IPS-20b (cell line): ENCODE results near the gene RAB40C.

Source experiments
- H3K27ac ChIP-seq: one replicate; pipeline ENCODE4 v1.5.1; 2013; ENCODE audit warnings: low read length
- H3K27me3 ChIP-seq: 2 replicates; pipeline ENCODE4 v1.6.1; 2013; ENCODE audit warnings: mild to moderate bottlenecking, low read length, inconsistent platforms; ENCODE audit not compliant: insufficient read depth
- H3K36me3 ChIP-seq: 2 replicates; pipeline ENCODE4 v1.6.1; 2013; ENCODE audit warnings: low read depth, mild to moderate bottlenecking, inconsistent platforms, low read length, moderate library complexity; ENCODE audit not compliant: insufficient read depth
- H3K4me1 ChIP-seq: 2 replicates; pipeline ENCODE4 v1.6.1; 2013; ENCODE audit warnings: mild to moderate bottlenecking, control low read depth, inconsistent platforms, low read length, moderate library complexity; ENCODE audit not compliant: insufficient read depth
- H3K4me3 ChIP-seq: 2 replicates; pipeline ENCODE4 v1.5.1; 2013; ENCODE audit warnings: mild to moderate bottlenecking, low read length, inconsistent platforms
- H3K9ac ChIP-seq: 2 replicates; pipeline ENCODE4 v1.6.1; 2013; ENCODE audit warnings: low read depth, mild to moderate bottlenecking, inconsistent platforms, low read length, moderate library complexity
- H3K9me3 ChIP-seq: 2 replicates; pipeline ENCODE4 v1.6.1; 2013; ENCODE audit warnings: mild to moderate bottlenecking, low read depth, low read length, inconsistent platforms; ENCODE audit not compliant: insufficient read depth

Gene RAB40C

GRCh38 chr16:652454-653305 is 62.8 kb downstream of the RAB40C start:
- Histone ChIP-seq H3K36me3 (peaks cover 5% of the 10 kb centered on the region), H3K27ac (no peak overlapping the region), H3K9ac (no peak overlapping the region), H3K4me1 (peaks cover 3% of the 10 kb centered on the region; the same call in 1 of the 2 replicates), H3K27me3 (no peaks in the 10 kb centered on the region), H3K9me3 (no peaks in the 10 kb centered on the region), H3K4me3 (no peak overlapping the region)

DNA sequence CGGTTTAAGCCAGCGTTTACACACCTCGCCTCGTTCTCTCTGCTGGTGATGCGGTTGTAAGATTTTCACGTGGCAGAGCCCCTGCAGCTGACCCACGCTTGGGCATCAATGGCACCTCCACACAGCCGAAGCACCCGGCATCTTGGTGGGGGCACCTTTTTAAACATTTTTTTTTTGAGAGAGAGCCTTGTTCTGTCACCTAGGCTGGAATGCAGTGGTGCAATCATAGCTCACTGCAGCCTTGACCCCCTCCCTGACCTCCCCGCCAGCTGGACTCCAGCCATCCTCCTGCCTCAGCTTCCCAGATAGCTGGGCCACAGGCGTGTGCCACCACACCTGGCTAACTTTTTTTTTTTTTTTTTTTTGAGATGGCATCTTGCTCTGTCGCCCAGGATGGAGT is 64.2 kb downstream of the RAB40C start:
- Histone ChIP-seq H3K9me3 (no peaks in the 10 kb centered on the region), H3K36me3 (peaks cover 10% of the 10 kb centered on the region), H3K27me3 (no peaks in the 10 kb centered on the region), H3K27ac (no peak overlapping the region), H3K4me3 (no peak overlapping the region), H3K4me1 (0 out of 2 replicates have a peak, but pooled peaks cover 3% of the 10 kb centered on the region), H3K9ac (no peak overlapping the region)

DNA sequence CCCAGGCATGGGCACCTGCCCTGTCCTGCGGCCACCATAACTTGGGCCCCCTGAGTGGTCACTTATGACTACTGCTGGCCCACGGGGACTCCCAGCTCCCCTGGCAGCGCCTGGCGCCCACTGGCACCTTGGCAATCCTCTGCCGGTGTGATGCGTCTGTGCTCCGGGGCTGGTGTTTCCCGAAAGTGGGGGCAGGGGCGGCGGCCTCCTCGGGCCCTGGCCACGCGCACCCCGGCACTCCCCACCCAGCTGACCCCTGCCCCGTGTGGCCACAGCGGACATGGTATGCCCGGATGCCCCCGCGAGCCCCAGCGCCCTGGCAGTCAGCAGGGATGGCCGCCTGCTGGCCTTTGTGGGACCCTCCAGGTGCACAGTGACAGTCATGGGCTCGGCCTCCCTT is 67.6 kb downstream of the RAB40C start:
- Histone ChIP-seq H3K36me3 (peaks cover 10% of the 10 kb centered on the region), H3K9me3 (no peaks in the 10 kb centered on the region), H3K4me1 (no peaks in the 10 kb centered on the region), H3K27me3 (no peaks in the 10 kb centered on the region), H3K27ac (no peak overlapping the region), H3K4me3 (no peak overlapping the region), H3K9ac (no peak overlapping the region)

- Histone ChIP-seq H3K27ac (no peak overlapping the region), H3K9ac (no peak overlapping the region), H3K4me1 (no peaks in the 10 kb centered on the region), H3K27me3 (no peaks in the 10 kb centered on the region), H3K4me3 (no peak overlapping the region), H3K9me3 (no peaks in the 10 kb centered on the region), H3K36me3 (peaks cover 5% of the 10 kb centered on the region; the same call in 1 of the 2 replicates)
Measured at GRCh38 chr16:658679-659571, 69.1 kb downstream of the RAB40C start.

DNA sequence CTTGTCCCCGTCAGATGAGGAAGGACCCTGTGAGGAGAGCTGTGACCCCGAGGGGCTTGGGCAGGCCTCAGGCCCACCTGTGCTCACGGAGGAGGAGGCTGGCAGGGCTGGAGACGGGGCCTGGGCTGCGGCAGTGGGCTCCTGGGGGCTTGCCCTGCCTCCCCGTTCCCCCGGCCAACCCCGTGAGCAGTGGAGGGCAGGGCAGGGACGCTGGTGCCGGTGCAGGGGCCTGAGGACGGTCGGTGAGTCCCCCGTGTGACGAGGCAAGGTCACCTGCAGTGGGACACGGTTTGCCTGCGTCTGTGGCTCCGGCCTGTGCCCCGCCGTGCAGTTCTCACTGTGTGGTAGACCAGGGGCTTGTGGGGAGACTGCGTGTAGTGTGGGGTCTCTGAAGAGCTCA is 69.8 kb downstream of the RAB40C start:
- peaks cover 5% of the 10 kb centered on the region; the same call in 1 of the 2 replicates for H3K36me3 ChIP-seq
- no peak overlapping the region for H3K27ac ChIP-seq
- H3K4me1 ChIP-seq, result no peaks in the 10 kb centered on the region

GRCh38 chr16:660132-660458 is 70.2 kb downstream of the RAB40C start:
- Histone ChIP-seq H3K9ac (no peak overlapping the region), H3K27me3 (no peaks in the 10 kb centered on the region), H3K4me1 (no peaks in the 10 kb centered on the region), H3K27ac (no peak overlapping the region), H3K4me3 (no peak overlapping the region), H3K9me3 (no peaks in the 10 kb centered on the region), H3K36me3 (peaks cover 5% of the 10 kb centered on the region; the same call in 1 of the 2 replicates)

More for the DNA sequence above, 69.8 kb downstream of the RAB40C start:
- H3K9me3 ChIP-seq, result no peaks in the 10 kb centered on the region
- H3K4me3 ChIP-seq, result no peak overlapping the region
- no peaks in the 10 kb centered on the region for H3K27me3 ChIP-seq
- no peak overlapping the region for H3K9ac ChIP-seq

GRCh38 chr16:660459-661183 is 70.8 kb downstream of the RAB40C start:
- Histone ChIP-seq H3K36me3 (peaks cover 5% of the 10 kb centered on the region; the same call in 1 of the 2 replicates), H3K9ac (no peak overlapping the region), H3K4me3 (no peak overlapping the region), H3K27me3 (no peaks in the 10 kb centered on the region), H3K27ac (no peak overlapping the region), H3K9me3 (no peaks in the 10 kb centered on the region), H3K4me1 (no peaks in the 10 kb centered on the region)

- Histone ChIP-seq H3K9me3 (no peaks in the 10 kb centered on the region), H3K4me1 (no peaks in the 10 kb centered on the region), H3K27me3 (no peaks in the 10 kb centered on the region), H3K4me3 (no peak overlapping the region), H3K9ac (no peak overlapping the region), H3K36me3 (peaks cover 5% of the 10 kb centered on the region; the same call in 1 of the 2 replicates), H3K27ac (no peak overlapping the region)
Measured at GRCh38 chr16:661184-661821, 71.4 kb downstream of the RAB40C start.

DNA sequence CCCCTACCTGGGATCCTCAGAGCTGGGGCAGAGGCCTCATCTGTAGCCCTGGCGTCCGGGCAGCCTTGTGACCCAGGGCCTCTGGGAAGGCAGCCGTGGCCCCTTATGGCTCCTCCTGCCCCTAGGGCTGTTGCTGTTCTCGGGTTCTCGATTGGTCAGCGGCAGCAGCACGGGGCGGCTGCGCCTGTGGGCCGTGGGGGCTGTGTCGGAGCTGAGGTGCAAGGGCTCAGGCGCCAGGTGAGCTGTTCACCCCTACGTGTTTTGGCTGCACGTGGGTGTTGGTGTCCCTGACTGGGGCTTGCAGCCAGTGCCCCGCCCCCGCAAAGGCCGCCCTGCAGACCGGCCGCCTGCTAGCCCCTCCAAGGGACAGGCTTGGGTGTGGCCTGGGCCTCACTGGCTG is 72.2 kb downstream of the RAB40C start:
- H3K4me1 ChIP-seq, result no peaks in the 10 kb centered on the region
- no peaks in the 10 kb centered on the region for H3K27me3 ChIP-seq
- no peaks in the 10 kb centered on the region for H3K9me3 ChIP-seq
- H3K36me3 ChIP-seq, result peaks cover 5% of the 10 kb centered on the region; the same call in 1 of the 2 replicates
- H3K9ac ChIP-seq, result no peak overlapping the region
- no peak overlapping the region for H3K27ac ChIP-seq
- H3K4me3 ChIP-seq, result no peak overlapping the region

DNA sequence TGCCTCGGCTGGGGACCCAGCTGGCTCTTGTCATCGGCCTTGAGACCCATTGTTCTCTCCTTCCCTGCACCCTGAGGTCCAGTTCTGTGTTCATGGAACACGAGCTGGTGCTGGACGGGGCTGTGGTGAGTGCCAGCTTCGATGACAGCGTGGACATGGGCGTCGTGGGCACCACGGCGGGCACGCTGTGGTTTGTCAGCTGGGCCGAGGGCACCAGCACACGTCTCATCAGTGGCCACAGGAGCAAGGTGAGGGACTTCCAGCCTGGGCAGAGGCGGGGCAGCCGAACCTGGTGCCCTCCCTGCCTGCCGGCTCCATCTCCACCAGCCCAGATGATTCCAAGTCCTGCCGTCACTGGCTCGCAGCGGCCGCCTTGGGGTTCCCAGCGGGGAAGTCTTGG is 72.7 kb downstream of the RAB40C start:
- Histone ChIP-seq H3K9me3 (no peaks in the 10 kb centered on the region), H3K27ac (no peak overlapping the region), H3K4me1 (peaks cover 2% of the 10 kb centered on the region; the same call in 1 of the 2 replicates), H3K9ac (no peak overlapping the region), H3K4me3 (no peak overlapping the region), H3K27me3 (no peaks in the 10 kb centered on the region), H3K36me3 (peaks cover 5% of the 10 kb centered on the region; the same call in 1 of the 2 replicates)

- Histone ChIP-seq H3K27me3 (no peaks in the 10 kb centered on the region), H3K9ac (no peak overlapping the region), H3K9me3 (no peaks in the 10 kb centered on the region), H3K4me1 (peaks cover 3% of the 10 kb centered on the region; the same call in 1 of the 2 replicates), H3K4me3 (no peak overlapping the region), H3K27ac (no peak overlapping the region), H3K36me3 (peaks cover 26% of the 10 kb centered on the region)
Measured at GRCh38 chr16:666572-666971, 76.7 kb downstream of the RAB40C start.
